ENCODE data around the gene KRTCAP2.

The KRTCAP2 gene

GRCh38 chr1:155184351-155184811 lies 11.3 kb upstream of the KRTCAP2 start:
- DNase-seq, result no peak

GRCh38 chr1:155183775-155184221 lies 10.7 kb upstream of the KRTCAP2 start:
- no peak for DNase-seq

GRCh38 chr1:155182052-155182550 lies 9.0 kb upstream of the KRTCAP2 start:
- DNase-seq, result no peak

GRCh38 chr1:155181371-155182051 lies 8.4 kb upstream of the KRTCAP2 start:
- DNase-seq, result no peak

- DNase-seq, result no peak
These were observed 6.3 kb upstream of the KRTCAP2 start for GRCh38 chr1:155179112-155180031.

- DNase-seq, result no peak
These were observed 5.5 kb upstream of the KRTCAP2 start for GRCh38 chr1:155178441-155179111.

GRCh38 chr1:155177918-155178281 lies 4.8 kb upstream of the KRTCAP2 start:
- no peak for DNase-seq

GRCh38 chr1:155177192-155177917 lies 4.3 kb upstream of the KRTCAP2 start:
- DNase-seq, result no peak

GRCh38 chr1:155176544-155177071 lies 3.5 kb upstream of the KRTCAP2 start:
- DNase-seq, result peak in 45 of 51 donors; percentile 25 to 88 (median 68)

- peak in 2 of 51 donors; percentile 14 to 25 for DNase-seq
These were observed 2.8 kb upstream of the KRTCAP2 start for GRCh38 chr1:155175927-155176371.

- no peak for DNase-seq
These were observed 2.3 kb upstream of the KRTCAP2 start for GRCh38 chr1:155175281-155175926.

- DNase-seq, result peak in 19 of 51 donors; percentile 26 to 77 (median 51)
These were observed 1.5 kb upstream of the KRTCAP2 start for GRCh38 chr1:155174324-155175280.

- DNase-seq, result peak in 34 of 51 donors; percentile 18 to 89 (median 49)
These were observed 597 bp upstream of the KRTCAP2 start, which contains the start of gene TRIM46 for GRCh38 chr1:155173478-155174323. TRIM46 (plus strand) TSS chr1:155173849; CDS start chr1:155173967, 118 bp downstream.

GRCh38 chr1:155171836-155172731 lies 1.0 kb downstream of the KRTCAP2 start:
- no peak for DNase-seq

- no peak for DNase-seq
These were observed 2.3 kb downstream of the KRTCAP2 start for GRCh38 chr1:155170806-155171205.

GRCh38 chr1:155170101-155170785 lies 2.9 kb downstream of the KRTCAP2 start:
- no peak for DNase-seq
